ENCODE results near the gene LRRFIP2. TPM values are rescaled to one million over a fixed set of nuclear protein-coding genes. Genes with fewer than 3 reads are reported as not detected.

Gene LRRFIP2
- total and polyA plus RNA-seq, 2 of the 8 experiments (the other 6 are each of a cell fraction or from before 2014, with no cell fraction given): 8.8 to 25.6 TPM

DNA sequence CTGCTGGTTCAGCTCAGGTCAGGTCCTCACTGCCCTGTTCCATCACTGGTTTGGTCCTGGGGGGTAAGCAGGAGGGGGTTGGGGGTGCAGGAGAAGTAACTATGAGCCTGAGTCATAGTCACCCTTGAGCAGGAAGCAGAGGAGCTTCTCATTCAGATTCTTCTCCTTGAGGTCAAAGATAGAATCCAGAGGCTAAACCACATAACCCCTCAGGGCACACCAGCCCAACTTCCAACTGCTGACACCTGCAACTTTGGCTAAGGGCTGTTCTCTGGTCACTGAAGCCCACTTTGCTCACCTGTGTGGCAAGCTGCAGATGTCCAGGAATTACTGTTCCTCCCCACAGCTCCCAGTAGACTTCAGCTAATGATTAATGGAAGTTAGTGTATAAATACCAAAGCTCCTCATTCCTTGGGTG is 48.8 kb upstream of the LRRFIP2 start (continued):
- TF ChIP-seq, protein P1, sequence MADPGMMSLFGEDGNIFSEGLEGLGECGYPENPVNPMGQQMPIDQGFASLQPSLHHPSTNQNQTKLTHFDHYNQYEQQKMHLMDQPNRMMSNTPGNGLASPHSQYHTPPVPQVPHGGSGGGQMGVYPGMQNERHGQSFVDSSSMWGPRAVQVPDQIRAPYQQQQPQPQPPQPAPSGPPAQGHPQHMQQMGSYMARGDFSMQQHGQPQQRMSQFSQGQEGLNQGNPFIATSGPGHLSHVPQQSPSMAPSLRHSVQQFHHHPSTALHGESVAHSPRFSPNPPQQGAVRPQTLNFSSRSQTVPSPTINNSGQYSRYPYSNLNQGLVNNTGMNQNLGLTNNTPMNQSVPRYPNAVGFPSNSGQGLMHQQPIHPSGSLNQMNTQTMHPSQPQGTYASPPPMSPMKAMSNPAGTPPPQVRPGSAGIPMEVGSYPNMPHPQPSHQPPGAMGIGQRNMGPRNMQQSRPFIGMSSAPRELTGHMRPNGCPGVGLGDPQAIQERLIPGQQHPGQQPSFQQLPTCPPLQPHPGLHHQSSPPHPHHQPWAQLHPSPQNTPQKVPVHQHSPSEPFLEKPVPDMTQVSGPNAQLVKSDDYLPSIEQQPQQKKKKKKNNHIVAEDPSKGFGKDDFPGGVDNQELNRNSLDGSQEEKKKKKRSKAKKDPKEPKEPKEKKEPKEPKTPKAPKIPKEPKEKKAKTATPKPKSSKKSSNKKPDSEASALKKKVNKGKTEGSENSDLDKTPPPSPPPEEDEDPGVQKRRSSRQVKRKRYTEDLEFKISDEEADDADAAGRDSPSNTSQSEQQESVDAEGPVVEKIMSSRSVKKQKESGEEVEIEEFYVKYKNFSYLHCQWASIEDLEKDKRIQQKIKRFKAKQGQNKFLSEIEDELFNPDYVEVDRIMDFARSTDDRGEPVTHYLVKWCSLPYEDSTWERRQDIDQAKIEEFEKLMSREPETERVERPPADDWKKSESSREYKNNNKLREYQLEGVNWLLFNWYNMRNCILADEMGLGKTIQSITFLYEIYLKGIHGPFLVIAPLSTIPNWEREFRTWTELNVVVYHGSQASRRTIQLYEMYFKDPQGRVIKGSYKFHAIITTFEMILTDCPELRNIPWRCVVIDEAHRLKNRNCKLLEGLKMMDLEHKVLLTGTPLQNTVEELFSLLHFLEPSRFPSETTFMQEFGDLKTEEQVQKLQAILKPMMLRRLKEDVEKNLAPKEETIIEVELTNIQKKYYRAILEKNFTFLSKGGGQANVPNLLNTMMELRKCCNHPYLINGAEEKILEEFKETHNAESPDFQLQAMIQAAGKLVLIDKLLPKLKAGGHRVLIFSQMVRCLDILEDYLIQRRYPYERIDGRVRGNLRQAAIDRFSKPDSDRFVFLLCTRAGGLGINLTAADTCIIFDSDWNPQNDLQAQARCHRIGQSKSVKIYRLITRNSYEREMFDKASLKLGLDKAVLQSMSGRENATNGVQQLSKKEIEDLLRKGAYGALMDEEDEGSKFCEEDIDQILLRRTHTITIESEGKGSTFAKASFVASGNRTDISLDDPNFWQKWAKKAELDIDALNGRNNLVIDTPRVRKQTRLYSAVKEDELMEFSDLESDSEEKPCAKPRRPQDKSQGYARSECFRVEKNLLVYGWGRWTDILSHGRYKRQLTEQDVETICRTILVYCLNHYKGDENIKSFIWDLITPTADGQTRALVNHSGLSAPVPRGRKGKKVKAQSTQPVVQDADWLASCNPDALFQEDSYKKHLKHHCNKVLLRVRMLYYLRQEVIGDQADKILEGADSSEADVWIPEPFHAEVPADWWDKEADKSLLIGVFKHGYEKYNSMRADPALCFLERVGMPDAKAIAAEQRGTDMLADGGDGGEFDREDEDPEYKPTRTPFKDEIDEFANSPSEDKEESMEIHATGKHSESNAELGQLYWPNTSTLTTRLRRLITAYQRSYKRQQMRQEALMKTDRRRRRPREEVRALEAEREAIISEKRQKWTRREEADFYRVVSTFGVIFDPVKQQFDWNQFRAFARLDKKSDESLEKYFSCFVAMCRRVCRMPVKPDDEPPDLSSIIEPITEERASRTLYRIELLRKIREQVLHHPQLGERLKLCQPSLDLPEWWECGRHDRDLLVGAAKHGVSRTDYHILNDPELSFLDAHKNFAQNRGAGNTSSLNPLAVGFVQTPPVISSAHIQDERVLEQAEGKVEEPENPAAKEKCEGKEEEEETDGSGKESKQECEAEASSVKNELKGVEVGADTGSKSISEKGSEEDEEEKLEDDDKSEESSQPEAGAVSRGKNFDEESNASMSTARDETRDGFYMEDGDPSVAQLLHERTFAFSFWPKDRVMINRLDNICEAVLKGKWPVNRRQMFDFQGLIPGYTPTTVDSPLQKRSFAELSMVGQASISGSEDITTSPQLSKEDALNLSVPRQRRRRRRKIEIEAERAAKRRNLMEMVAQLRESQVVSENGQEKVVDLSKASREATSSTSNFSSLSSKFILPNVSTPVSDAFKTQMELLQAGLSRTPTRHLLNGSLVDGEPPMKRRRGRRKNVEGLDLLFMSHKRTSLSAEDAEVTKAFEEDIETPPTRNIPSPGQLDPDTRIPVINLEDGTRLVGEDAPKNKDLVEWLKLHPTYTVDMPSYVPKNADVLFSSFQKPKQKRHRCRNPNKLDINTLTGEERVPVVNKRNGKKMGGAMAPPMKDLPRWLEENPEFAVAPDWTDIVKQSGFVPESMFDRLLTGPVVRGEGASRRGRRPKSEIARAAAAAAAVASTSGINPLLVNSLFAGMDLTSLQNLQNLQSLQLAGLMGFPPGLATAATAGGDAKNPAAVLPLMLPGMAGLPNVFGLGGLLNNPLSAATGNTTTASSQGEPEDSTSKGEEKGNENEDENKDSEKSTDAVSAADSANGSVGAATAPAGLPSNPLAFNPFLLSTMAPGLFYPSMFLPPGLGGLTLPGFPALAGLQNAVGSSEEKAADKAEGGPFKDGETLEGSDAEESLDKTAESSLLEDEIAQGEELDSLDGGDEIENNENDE (IDR thresholded peaks at IDR 0.05; ENCODE audit: insufficient replicate concordance, low read length): no peak
- TF ChIP-seq HDAC6 (IDR thresholded peaks at IDR 0.05; ENCODE audit: low read depth, low read length): no peak
- TF ChIP-seq, protein P2, sequence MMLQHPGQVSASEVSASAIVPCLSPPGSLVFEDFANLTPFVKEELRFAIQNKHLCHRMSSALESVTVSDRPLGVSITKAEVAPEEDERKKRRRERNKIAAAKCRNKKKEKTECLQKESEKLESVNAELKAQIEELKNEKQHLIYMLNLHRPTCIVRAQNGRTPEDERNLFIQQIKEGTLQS (IDR thresholded peaks at IDR 0.05; ENCODE audit: insufficient read depth, low read depth, low read length): no peak
- TF ChIP-seq EP300 (IDR thresholded peaks at IDR 0.05; ENCODE audit: borderline replicate concordance in 1 of 2, low read depth in 2 of 2, low read length in 2 of 2): no peak
- no peak for TF ChIP-seq SP1 (IDR thresholded peaks at IDR 0.05; ENCODE audit: low read depth, low read length)
- TF ChIP-seq, protein P3, sequence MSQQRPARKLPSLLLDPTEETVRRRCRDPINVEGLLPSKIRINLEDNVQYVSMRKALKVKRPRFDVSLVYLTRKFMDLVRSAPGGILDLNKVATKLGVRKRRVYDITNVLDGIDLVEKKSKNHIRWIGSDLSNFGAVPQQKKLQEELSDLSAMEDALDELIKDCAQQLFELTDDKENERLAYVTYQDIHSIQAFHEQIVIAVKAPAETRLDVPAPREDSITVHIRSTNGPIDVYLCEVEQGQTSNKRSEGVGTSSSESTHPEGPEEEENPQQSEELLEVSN (IDR thresholded peaks at IDR 0.05): no peak
- TF ChIP-seq TCF12 (IDR thresholded peaks at IDR 0.05; ENCODE audit: low read depth, low read length): no peak
- TF ChIP-seq, protein P4, sequence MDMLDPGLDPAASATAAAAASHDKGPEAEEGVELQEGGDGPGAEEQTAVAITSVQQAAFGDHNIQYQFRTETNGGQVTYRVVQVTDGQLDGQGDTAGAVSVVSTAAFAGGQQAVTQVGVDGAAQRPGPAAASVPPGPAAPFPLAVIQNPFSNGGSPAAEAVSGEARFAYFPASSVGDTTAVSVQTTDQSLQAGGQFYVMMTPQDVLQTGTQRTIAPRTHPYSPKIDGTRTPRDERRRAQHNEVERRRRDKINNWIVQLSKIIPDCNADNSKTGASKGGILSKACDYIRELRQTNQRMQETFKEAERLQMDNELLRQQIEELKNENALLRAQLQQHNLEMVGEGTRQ (IDR thresholded peaks at IDR 0.05; ENCODE audit: low read length): no peak
- no peak for TF ChIP-seq POLR2AphosphoS5 (IDR thresholded peaks at IDR 0.05; ENCODE audit: low read depth, low read length)
